Measurements from ENCODE around the gene CNTNAP2. TPM values are rescaled to one million over a fixed set of nuclear protein-coding genes. Genes with fewer than 3 reads are reported as not detected.
"Not testable (repeated sequence)": the region's sequence is repeated elsewhere in the genome, so short reads cannot be mapped to it uniquely, and the experiment has no call there.

CNTNAP2 gene
- total RNA-seq, 2 donors from 2014 or later, result 0.37 TPM; not detected in 1

- no peak overlapping the region for H3K4me3 Mint-ChIP-seq
- DNase-seq (no peak), ATAC-seq (no peak)
- no peaks in the 10 kb centered on the region for H3K27me3 Mint-ChIP-seq
- H3K27ac Mint-ChIP-seq, result no peak overlapping the region
- no peaks in the 10 kb centered on the region for H3K9me3 ChIP-seq (ENCODE audit: control insufficient read depth, low read length, poor library complexity, severe bottlenecking)
- no peaks in the 10 kb centered on the region for H3K36me3 Mint-ChIP-seq (ENCODE audit: low read depth)
- H3K4me1 Mint-ChIP-seq, result no peaks in the 10 kb centered on the region
Observed at GRCh38 chr7:148050492-148051158, 1934.0 kb downstream of the CNTNAP2 start.

- DNase-seq, result no peak
- H3K27ac Mint-ChIP-seq, result no peak overlapping the region
- ATAC-seq, result no peak
- H3K27me3 Mint-ChIP-seq, result no peaks in the 10 kb centered on the region
- H3K9me3 ChIP-seq (ENCODE audit: control insufficient read depth, low read length, poor library complexity, severe bottlenecking), result no peaks in the 10 kb centered on the region
- no peaks in the 10 kb centered on the region for H3K4me1 Mint-ChIP-seq
- H3K36me3 Mint-ChIP-seq (ENCODE audit: low read depth), result no peaks in the 10 kb centered on the region
- H3K4me3 Mint-ChIP-seq, result no peak overlapping the region
Observed at GRCh38 chr7:148056406-148056805, 1939.8 kb downstream of the CNTNAP2 start.

- Mint-ChIP-seq H3K27ac (no peak overlapping the region), H3K27me3 (no peaks in the 10 kb centered on the region), H3K36me3 (ENCODE audit: low read depth) (no peaks in the 10 kb centered on the region), H3K4me3 (no peak overlapping the region), H3K4me1 (no peaks in the 10 kb centered on the region)
- ATAC-seq, result no peak
- DNase-seq, result no peak
- no peaks in the 10 kb centered on the region for H3K9me3 ChIP-seq (ENCODE audit: control insufficient read depth, low read length, poor library complexity, severe bottlenecking)
Observed at GRCh38 chr7:148058092-148058491, 1941.5 kb downstream of the CNTNAP2 start.

GRCh38 chr7:148058753-148059152, 1942.2 kb downstream of the CNTNAP2 start:
- no peaks in the 10 kb centered on the region for H3K4me1 Mint-ChIP-seq
- H3K9me3 ChIP-seq (ENCODE audit: control insufficient read depth, low read length, poor library complexity, severe bottlenecking), result no peaks in the 10 kb centered on the region
- H3K4me3 Mint-ChIP-seq, result no peak overlapping the region
- no peak overlapping the region for H3K27ac Mint-ChIP-seq
- no peaks in the 10 kb centered on the region for H3K36me3 Mint-ChIP-seq (ENCODE audit: low read depth)
- DNase-seq, result no peak
- no peaks in the 10 kb centered on the region for H3K27me3 Mint-ChIP-seq
- ATAC-seq, result no peak

- no peaks in the 10 kb centered on the region for H3K27me3 Mint-ChIP-seq
- no peaks in the 10 kb centered on the region for H3K9me3 ChIP-seq (ENCODE audit: control insufficient read depth, low read length, poor library complexity, severe bottlenecking)
- DNase-seq (no peak), ATAC-seq (no peak)
- no peaks in the 10 kb centered on the region for H3K36me3 Mint-ChIP-seq (ENCODE audit: low read depth)
- H3K4me3 Mint-ChIP-seq, result no peak overlapping the region
- H3K27ac Mint-ChIP-seq, result no peak overlapping the region
- no peaks in the 10 kb centered on the region for H3K4me1 Mint-ChIP-seq
Observed at GRCh38 chr7:148060724-148061123, 1944.1 kb downstream of the CNTNAP2 start.

GRCh38 chr7:148078111-148078510, 1961.5 kb downstream of the CNTNAP2 start:
- ATAC-seq, H3K27ac Mint-ChIP-seq: not testable (repeated sequence)

GRCh38 chr7:148079206-148080080, 1962.8 kb downstream of the CNTNAP2 start:
- Mint-ChIP-seq H3K36me3 (ENCODE audit: low read depth) (no peaks in the 10 kb centered on the region), H3K4me3 (no peak overlapping the region), H3K27me3 (peaks cover 14% of the 10 kb centered on the region), H3K4me1 (no peaks in the 10 kb centered on the region), H3K27ac (no peak overlapping the region)
- no peak for DNase-seq
- no peak for ATAC-seq
- H3K9me3 ChIP-seq (ENCODE audit: control insufficient read depth, low read length, poor library complexity, severe bottlenecking), result no peaks in the 10 kb centered on the region

More at GRCh38 chr7:148078111-148078510, 1961.5 kb downstream of the CNTNAP2 start:
- H3K27me3 Mint-ChIP-seq, result peaks cover 11% of the 10 kb centered on the region
- not testable (repeated sequence) for H3K36me3 Mint-ChIP-seq (ENCODE audit: low read depth); H3K4me1 Mint-ChIP-seq; H3K4me3 Mint-ChIP-seq; H3K9me3 ChIP-seq (ENCODE audit: control insufficient read depth, low read length, poor library complexity, severe bottlenecking); DNase-seq

GRCh38 chr7:148083448-148083847, 1966.8 kb downstream of the CNTNAP2 start:
- H3K27ac Mint-ChIP-seq, result no peak overlapping the region
- H3K9me3 ChIP-seq (ENCODE audit: control insufficient read depth, low read length, poor library complexity, severe bottlenecking), result no peaks in the 10 kb centered on the region
- H3K4me3 Mint-ChIP-seq, result no peak overlapping the region
- H3K27me3 Mint-ChIP-seq, result peaks cover 27% of the 10 kb centered on the region
- DNase-seq (no peak), ATAC-seq (no peak)
- H3K4me1 Mint-ChIP-seq, result no peaks in the 10 kb centered on the region
- no peaks in the 10 kb centered on the region for H3K36me3 Mint-ChIP-seq (ENCODE audit: low read depth)

- H3K36me3 Mint-ChIP-seq (ENCODE audit: low read depth), result no peaks in the 10 kb centered on the region
- no peaks in the 10 kb centered on the region for H3K9me3 ChIP-seq (ENCODE audit: control insufficient read depth, low read length, poor library complexity, severe bottlenecking)
- H3K4me3 Mint-ChIP-seq, result no peak overlapping the region
- DNase-seq (no peak), ATAC-seq (no peak)
- peaks cover 27% of the 10 kb centered on the region for H3K27me3 Mint-ChIP-seq
- no peak overlapping the region for H3K27ac Mint-ChIP-seq
- H3K4me1 Mint-ChIP-seq, result no peaks in the 10 kb centered on the region
Observed at GRCh38 chr7:148084138-148084537, 1967.5 kb downstream of the CNTNAP2 start.

- no peaks in the 10 kb centered on the region for H3K9me3 ChIP-seq (ENCODE audit: control insufficient read depth, low read length, poor library complexity, severe bottlenecking)
- no peaks in the 10 kb centered on the region for H3K36me3 Mint-ChIP-seq (ENCODE audit: low read depth)
- H3K4me3 Mint-ChIP-seq, result no peak overlapping the region
- no peaks in the 10 kb centered on the region for H3K4me1 Mint-ChIP-seq
- DNase-seq, result no peak
- no peak overlapping the region for H3K27ac Mint-ChIP-seq
- H3K27me3 Mint-ChIP-seq, result peaks cover 13% of the 10 kb centered on the region
- no peak for ATAC-seq
Observed at GRCh38 chr7:148091882-148092281, 1975.3 kb downstream of the CNTNAP2 start.

GRCh38 chr7:148093375-148094166, 1977.0 kb downstream of the CNTNAP2 start:
- Mint-ChIP-seq H3K27me3 (peaks cover 5% of the 10 kb centered on the region), H3K36me3 (ENCODE audit: low read depth) (no peaks in the 10 kb centered on the region), H3K4me3 (no peak overlapping the region), H3K27ac (no peak overlapping the region), H3K4me1 (no peaks in the 10 kb centered on the region)
- no peak for DNase-seq
- H3K9me3 ChIP-seq (ENCODE audit: control insufficient read depth, low read length, poor library complexity, severe bottlenecking), result no peaks in the 10 kb centered on the region
- ATAC-seq, result no peak

GRCh38 chr7:148095066-148095465, 1978.5 kb downstream of the CNTNAP2 start:
- H3K4me3 Mint-ChIP-seq, result no peak overlapping the region
- peaks cover 3% of the 10 kb centered on the region for H3K27me3 Mint-ChIP-seq
- peaks cover under 1% of the 10 kb centered on the region for H3K36me3 Mint-ChIP-seq (ENCODE audit: low read depth)
- DNase-seq (no peak), ATAC-seq (no peak)
- no peaks in the 10 kb centered on the region for H3K4me1 Mint-ChIP-seq
- H3K27ac Mint-ChIP-seq, result no peak overlapping the region
- no peaks in the 10 kb centered on the region for H3K9me3 ChIP-seq (ENCODE audit: control insufficient read depth, low read length, poor library complexity, severe bottlenecking)

- DNase-seq (no peak), ATAC-seq (no peak)
- peaks cover 26% of the 10 kb centered on the region for H3K27me3 Mint-ChIP-seq
- H3K4me3 Mint-ChIP-seq, result no peak overlapping the region
- H3K36me3 Mint-ChIP-seq (ENCODE audit: low read depth), result peaks cover 2% of the 10 kb centered on the region
- no peaks in the 10 kb centered on the region for H3K4me1 Mint-ChIP-seq
- no peaks in the 10 kb centered on the region for H3K9me3 ChIP-seq (ENCODE audit: control insufficient read depth, low read length, poor library complexity, severe bottlenecking)
- H3K27ac Mint-ChIP-seq, result no peak overlapping the region
Observed at GRCh38 chr7:148104136-148104716, 1987.6 kb downstream of the CNTNAP2 start.
